Limb (tissue), 2 donors: ENCODE measurements around the gene SLC9A8.
"Not testable (repeated sequence)": the region's sequence is repeated elsewhere in the genome, so short reads cannot be mapped to it uniquely, and the experiment has no call there.

Source experiments
- DNase-seq, 2 donors: peaks; one replicate each; pipeline ENCODE4 v3.0.0-alpha.2; 2016; ENCODE audit errors: extremely low spot score in 2 of 2

The SLC9A8 gene

GRCh38 chr20:49786668-49787370 lies 25.8 kb upstream of the SLC9A8 start:
- DNase-seq: no peak

DNA sequence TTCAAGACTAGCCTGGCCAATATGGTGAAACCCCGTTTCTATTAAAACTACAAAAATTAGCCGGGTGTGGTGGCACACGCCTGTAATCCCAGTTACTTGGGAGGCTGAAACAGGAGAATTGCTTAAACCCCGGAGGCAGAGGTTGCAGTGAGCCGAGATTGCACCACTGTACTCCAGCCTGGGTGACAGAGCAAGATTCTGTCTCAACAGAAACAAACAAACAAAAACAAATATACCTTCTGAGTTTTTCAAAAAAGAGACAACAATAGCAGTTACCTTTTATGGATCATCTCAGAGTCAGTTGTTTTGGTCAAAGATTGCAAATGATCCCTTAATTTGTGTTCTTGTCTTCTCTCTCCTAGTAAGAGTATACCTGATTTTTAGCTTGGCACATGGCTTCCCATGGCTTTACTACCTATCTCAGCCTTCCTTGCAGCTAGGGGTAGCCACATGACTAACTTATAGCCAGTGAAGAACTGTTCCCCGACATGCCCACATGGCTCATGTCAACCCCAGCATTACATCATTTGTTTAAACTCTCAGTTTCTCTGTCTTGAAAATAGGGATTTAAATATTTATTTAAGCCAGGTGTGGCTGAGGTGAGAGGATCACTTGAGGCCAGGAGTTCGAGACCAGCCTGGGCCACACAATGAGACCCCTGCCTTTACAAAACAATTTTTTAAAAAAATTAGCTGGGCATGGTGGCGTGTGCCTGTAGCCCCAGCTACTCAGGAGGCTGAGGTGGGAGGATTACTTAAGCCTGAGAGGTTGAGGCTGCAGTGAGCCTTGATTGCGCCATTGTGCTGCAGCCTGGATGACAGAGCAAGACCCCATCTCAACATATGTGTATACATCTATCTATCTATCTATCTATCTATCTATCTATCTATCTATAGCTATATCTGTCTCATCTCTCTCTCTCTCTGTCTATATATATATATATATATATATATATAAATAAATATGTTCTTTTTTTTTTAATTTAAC lies 25.0 kb upstream of the SLC9A8 start:
- no peak for DNase-seq

DNA sequence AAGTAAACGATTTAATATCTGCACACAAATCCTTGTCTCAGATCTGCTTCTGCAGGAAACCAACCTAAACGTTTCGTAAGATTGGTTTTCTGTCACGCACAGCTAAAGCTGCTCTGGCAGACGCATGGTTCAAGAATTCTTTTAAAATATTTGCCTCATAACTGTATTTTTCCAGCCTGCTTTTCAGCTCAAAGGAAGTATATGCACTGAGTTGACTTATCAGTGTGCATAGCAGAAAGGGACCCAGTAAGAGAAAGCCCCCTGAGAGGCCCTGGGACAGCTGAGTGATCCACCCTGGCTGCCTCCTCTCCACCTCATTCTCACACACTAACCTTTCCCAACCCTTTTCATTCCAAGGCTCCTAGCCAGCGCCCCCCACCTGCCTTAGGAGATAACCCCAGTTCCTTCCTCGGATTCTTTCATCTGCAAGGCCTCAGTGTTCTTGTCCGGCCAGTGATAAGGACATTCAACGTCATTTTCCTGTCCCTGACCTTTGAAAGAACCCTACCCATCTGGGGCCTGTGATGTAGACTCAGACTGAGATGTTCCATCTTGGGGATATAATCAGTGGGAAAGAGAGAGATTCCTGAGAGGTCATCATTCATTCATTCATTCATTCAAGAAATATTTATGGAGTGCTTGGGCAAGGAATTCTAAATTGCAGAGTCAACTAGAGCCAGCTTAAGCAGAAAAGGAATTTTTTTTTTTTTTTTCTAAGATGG lies 22.4 kb upstream of the SLC9A8 start:
- no peak for DNase-seq

DNA sequence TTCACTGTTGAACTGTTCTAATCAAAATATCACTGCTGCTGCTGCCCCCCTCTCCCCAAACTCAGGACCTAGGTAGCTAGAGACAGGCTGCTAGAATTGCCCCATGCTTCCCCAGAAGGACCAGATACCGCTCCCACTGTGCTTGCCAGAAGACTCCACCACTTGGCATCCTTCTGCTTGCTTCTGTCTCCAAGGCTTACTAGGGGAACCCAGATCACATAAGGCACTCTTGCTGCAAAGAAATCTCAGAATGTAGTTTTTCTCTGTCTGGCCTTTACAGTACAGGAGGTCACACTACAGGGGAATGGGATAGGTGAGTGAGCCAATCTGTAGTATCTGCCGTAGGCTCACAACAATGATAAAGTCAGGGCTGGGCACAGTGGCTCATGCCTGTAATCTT lies 21.5 kb upstream of the SLC9A8 start:
- no peak for DNase-seq

- no peak for DNase-seq
Measured at GRCh38 chr20:49792006-49792405, 20.6 kb upstream of the SLC9A8 start.

- no peak for DNase-seq
Measured at GRCh38 chr20:49792611-49793010, 20.0 kb upstream of the SLC9A8 start.

DNA sequence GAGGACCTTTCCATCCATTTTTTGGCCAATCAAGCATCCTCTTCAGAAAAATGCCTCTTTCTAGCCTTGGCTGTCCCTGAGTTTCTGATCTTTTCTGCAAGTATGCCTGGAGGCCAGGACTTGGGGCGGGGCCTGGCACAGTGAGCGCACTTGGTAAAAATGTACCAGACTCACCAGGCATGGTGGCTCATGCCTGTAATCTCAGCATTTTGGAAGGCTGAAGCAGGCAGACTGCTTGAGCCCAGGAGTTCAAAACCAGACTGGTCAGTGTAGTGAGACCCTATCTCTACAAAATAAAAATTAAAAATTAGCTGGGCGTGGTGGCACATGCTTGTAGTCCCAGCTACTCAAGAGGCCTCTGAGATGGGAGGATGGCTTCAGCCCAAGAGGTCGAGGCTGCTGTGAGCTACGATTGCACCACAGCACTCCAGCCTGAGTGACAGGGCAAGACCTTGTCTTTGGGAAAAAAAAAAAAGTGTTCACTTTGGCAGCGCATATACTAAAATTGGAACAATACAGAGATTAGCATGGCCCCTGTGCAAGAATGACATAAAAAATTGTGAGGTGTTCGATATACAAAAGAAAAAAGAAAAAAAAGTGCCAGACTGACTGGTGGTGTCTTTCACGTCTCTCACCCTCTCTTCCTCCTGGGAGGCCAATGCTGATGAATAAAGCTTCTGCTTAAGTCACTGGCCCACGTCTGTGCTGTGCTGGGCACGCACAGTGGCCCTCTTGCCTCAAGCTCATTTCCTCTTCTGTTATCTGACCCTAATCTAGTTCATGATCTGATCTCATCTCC lies 18.1 kb upstream of the SLC9A8 start:
- no peak for DNase-seq

DNA sequence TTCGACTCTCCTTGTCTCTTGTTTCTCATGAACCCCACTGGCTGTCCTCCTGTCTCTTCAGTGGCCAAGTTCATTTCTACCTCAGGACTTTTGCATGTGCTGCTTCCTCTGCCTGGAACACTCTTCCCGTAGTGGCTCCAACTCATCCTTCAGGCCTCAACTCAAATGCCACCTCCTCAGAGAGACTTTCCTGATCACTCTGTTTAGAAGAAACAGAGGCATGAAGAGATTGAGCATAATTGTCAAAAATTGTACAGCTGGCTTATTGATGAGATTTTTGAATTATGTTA lies 17.5 kb upstream of the SLC9A8 start:
- no peak for DNase-seq

DNA sequence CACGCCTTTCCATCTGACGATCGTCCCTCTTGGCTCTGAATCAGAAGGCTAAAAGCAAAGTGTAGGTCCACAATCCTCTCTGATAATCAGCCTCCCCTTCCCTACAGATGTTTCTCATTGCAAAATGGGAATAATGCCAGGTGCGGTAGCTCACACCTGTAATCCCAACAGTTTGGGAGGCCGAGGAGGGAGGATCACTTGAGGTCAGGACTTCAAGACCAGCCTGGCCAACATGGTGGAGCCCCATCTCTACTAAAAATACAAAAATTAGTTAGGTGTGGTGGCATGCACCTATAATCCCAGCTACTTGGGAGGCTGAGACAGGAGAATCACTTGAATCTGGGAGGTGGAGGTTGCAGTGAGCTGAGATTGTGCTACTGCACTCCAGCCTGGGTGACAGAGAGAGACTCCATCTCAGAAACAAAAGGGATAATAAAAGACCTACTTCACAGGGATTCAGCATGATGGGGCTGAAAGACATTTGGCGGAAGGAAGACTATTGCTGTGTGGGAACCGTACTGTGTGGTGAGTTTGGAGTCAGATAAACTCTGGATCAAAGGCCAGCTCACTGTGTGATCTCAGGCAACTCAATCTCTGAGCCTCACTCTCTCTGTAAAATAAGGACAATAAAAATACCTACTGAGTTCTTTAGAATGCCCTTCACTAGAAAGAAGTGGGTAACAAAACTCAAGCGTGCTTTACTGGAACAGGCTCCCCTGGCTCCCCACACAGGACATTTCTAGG lies 15.9 kb upstream of the SLC9A8 start:
- no peak for DNase-seq

- no peak for DNase-seq
Measured at GRCh38 chr20:49797344-49797615, 15.3 kb upstream of the SLC9A8 start.

GRCh38 chr20:49798718-49799117 lies 13.9 kb upstream of the SLC9A8 start:
- DNase-seq: no peak

DNA sequence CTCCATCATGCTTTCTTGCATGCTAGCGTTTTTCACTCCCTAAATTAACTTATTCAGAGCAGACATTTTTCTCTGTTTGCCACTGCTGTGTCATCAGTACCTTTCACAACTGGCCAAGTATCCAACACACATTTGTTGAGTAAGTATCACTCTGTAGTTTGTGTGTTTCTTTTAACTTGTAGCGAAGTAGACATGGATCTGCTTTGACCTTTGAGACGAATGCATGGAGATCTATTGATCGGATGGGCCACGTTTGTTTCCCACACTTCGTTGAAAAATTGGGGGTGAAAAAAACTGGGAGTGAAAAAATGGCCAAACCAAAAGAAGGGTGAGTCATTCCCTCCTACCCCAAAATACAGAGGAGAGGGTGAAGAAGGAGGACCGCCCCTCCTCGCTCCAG lies 12.9 kb upstream of the SLC9A8 start:
- DNase-seq: no peak

- no peak for DNase-seq
Measured at GRCh38 chr20:49803418-49803817, 9.2 kb upstream of the SLC9A8 start.

GRCh38 chr20:49804364-49804763 lies 8.3 kb upstream of the SLC9A8 start:
- DNase-seq: no peak

DNA sequence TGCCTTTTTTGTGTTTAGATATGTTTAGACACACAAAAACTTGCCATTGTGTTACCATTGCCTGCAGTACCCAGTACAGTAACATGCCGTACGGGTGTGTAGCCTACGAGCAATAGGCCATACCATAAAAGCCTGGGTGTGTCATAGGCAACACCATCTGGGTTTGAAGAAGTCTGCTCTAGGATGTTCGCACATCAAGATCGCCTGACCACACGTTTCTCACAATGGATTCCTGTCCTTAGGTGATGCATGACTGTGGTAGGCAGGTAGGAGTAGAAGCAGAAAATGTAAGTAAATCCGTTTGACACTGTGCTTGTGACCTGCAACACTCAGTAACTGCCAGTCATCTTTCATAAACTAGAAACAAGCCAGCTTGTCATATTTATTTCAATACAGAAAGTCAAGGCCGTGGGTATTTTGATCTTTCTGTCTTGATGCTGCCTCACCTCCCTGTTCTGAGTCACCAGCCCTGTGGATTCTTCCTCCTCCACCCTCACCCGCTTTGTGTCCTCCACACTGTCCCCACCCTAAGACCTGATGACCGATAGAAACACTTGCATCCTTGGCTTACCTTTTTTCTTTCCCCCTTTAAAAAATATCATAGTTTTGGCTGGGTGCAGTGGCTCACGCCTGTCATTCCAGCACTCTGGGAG lies 7.3 kb upstream of the SLC9A8 start:
- not testable (repeated sequence) for DNase-seq

DNA sequence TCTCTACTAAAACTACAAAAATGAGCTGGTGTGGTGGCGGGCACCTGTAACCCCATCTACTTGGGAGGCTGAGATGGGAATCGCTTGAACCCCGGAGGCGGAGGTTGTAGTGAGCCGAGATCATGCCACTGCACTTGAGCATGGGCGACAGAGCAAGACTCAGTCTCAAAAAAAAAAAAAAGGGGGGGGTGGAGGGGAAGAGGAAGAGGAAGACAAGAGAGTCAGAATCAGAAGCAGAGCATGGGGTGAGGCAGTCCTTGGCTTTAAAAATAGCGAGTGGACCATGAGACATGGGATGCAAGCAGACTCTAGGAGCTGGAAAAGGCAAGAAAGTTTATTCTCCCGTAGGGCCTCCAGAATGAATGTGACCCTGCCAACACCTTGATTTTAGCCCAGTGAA lies 3.9 kb upstream of the SLC9A8 start:
- DNase-seq: no peak

DNA sequence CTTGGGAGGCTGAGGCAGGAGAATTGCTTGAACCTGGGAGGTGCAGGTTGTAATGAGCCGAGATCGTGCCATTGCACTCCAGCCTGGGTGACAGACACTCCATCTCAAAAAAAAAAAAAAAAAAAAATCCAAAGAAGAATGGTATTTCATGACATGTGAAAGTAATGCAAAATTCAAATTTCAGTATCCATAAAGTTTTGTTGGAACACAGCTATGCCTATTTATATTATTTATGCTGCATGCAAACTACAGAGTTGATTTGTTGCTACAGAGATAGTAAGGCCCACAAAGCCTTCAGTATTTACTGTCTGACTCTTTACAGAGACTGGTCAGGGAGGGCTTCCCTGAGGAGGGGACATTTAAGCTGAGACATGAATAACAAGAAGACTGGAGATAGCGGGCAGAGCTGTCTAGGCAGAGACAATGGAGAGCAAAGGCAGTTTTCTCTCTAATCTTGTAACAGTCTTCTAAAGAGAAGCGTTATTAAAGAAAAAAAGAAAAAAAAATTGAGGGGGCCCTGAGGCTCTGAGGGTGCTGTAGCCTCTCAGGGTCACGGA lies 2.7 kb upstream of the SLC9A8 start:
- no peak for DNase-seq

- no peak for DNase-seq
Measured at GRCh38 chr20:49810491-49811190, 2.0 kb upstream of the SLC9A8 start.

GRCh38 chr20:49811825-49812506 lies 662 bp upstream of the SLC9A8 start:
- DNase-seq: peak in 1 of 2 donors; percentile 38
